GM21447 (cell line): ENCODE results near the gene TJP2.
A peak's percentile ranks its signal among the peaks of the same experiment; 100 is the strongest.
"Not testable (repeated sequence)": the region's sequence is repeated elsewhere in the genome, so short reads cannot be mapped to it uniquely, and the experiment has no call there.

ENCODE experiments used
- ATAC-seq: cut with Tn5 transposase; IDR thresholded peaks from one replicate; pipeline ENCODE4 v1.9.1; 2021; ENCODE audit not compliant: unreplicated experiment

The TJP2 gene

GRCh38 chr9:69279084-69279731, 105.1 kb downstream of the TJP2 start:
- ATAC-seq: peak; percentile 90

- no peak for ATAC-seq
Measured at GRCh38 chr9:69279733-69280132, 105.7 kb downstream of the TJP2 start.

GRCh38 chr9:69283003-69283402, 108.9 kb downstream of the TJP2 start:
- no peak for ATAC-seq

- no peak for ATAC-seq
Measured at GRCh38 chr9:69292078-69292477, 118.0 kb downstream of the TJP2 start.

- ATAC-seq: no peak
Measured at GRCh38 chr9:69293156-69293555, 119.1 kb downstream of the TJP2 start.

- ATAC-seq: no peak
Measured at GRCh38 chr9:69295872-69296552, 121.9 kb downstream of the TJP2 start.

GRCh38 chr9:69297300-69297980, 123.4 kb downstream of the TJP2 start:
- ATAC-seq: no peak

GRCh38 chr9:69299315-69299714, 125.2 kb downstream of the TJP2 start:
- no peak for ATAC-seq

GRCh38 chr9:69299826-69300225, 125.7 kb downstream of the TJP2 start:
- no peak for ATAC-seq

- no peak for ATAC-seq
Measured at GRCh38 chr9:69303331-69303730, 129.3 kb downstream of the TJP2 start.

GRCh38 chr9:69306895-69307445, 132.9 kb downstream of the TJP2 start:
- ATAC-seq: not testable (repeated sequence)

GRCh38 chr9:69307446-69308205, 133.5 kb downstream of the TJP2 start:
- no peak for ATAC-seq

GRCh38 chr9:69308206-69308931, 134.3 kb downstream of the TJP2 start:
- no peak for ATAC-seq

- no peak for ATAC-seq
Measured at GRCh38 chr9:69313175-69313574, 139.1 kb downstream of the TJP2 start.

GRCh38 chr9:69314547-69314946, 140.5 kb downstream of the TJP2 start:
- no peak for ATAC-seq

GRCh38 chr9:69317081-69317480, 143.0 kb downstream of the TJP2 start:
- ATAC-seq: no peak

- peak; percentile 93 for ATAC-seq
Measured at GRCh38 chr9:69317894-69318293, 143.8 kb downstream of the TJP2 start.

GRCh38 chr9:69319324-69320025, 145.4 kb downstream of the TJP2 start:
- no peak for ATAC-seq

GRCh38 chr9:69322256-69322655, 148.2 kb downstream of the TJP2 start:
- no peak for ATAC-seq

GRCh38 chr9:69323861-69324260, 149.8 kb downstream of the TJP2 start:
- ATAC-seq: no peak
